DND-41 (cell line): ENCODE data around the gene GATD1.

Source experiments
- EZH2 ChIP-seq: IDR thresholded peaks from 3 replicates; pipeline ENCODE4 v1.6.1; 2012; ENCODE audit warnings: borderline replicate concordance, low read depth, mild to moderate bottlenecking, moderate library complexity, low read length, inconsistent platforms; ENCODE audit not compliant: severe bottlenecking
- TF ChIP-seq, protein P1 (sequence below): IDR thresholded peaks from 2 replicates; pipeline ENCODE4 v1.5.1; 2012; ENCODE audit warnings: borderline replicate concordance, low read length, moderate library complexity, mild to moderate bottlenecking; ENCODE audit not compliant: poor library complexity, severe bottlenecking; ENCODE audit errors: extremely low read depth

DNA sequence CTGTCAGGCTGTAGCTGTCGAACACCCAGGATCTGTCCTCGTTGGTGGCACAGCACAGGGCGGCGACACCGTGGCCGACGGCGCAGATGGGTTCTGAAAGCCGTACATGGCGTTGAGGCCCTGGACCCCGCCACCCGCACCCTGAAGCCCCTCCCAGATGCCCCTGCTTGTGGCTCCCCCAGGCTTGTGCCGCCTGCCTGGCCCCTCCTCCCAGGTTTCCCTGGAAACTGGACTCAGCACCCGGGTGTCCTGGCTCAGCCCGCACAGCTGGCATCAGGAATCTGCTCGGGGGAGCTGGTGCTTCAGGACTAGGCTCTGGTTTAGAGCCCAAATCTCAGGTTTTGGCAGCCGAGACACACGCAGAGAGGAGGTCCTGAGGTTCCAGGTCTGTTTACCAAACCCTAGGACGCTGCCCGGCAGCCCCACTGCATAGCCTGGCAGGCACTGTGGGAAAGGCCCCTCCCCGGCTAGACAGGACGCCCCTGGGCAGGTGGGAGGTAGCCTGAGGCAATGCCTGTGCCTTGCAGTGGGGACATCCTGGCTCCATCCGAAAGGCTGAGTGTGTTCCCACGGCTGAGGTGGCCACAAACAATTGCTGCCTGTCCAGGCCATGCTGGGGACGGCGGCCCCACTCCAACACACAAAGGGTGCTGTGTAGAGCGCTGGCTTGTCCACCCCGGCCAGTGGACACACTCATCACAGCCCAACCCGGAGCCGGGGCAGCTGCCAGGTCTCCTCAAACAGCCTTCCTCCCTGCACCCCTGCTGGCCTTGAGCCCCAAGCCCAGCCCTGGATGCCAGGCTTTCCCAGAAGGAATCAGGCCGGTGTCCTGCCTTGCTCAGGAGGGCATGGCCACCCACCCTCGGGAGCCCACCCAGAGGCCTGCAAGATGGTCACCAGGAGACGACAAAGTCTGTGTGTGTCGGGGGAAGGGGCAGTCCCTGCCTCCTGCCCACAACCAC, 4.6 kb downstream of the GATD1 start:
- TF ChIP-seq, protein P1, sequence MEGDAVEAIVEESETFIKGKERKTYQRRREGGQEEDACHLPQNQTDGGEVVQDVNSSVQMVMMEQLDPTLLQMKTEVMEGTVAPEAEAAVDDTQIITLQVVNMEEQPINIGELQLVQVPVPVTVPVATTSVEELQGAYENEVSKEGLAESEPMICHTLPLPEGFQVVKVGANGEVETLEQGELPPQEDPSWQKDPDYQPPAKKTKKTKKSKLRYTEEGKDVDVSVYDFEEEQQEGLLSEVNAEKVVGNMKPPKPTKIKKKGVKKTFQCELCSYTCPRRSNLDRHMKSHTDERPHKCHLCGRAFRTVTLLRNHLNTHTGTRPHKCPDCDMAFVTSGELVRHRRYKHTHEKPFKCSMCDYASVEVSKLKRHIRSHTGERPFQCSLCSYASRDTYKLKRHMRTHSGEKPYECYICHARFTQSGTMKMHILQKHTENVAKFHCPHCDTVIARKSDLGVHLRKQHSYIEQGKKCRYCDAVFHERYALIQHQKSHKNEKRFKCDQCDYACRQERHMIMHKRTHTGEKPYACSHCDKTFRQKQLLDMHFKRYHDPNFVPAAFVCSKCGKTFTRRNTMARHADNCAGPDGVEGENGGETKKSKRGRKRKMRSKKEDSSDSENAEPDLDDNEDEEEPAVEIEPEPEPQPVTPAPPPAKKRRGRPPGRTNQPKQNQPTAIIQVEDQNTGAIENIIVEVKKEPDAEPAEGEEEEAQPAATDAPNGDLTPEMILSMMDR: no peak
- no peak for TF ChIP-seq EZH2
